ENCODE results near the gene LRCOL1.

LRCOL1 gene

DNA sequence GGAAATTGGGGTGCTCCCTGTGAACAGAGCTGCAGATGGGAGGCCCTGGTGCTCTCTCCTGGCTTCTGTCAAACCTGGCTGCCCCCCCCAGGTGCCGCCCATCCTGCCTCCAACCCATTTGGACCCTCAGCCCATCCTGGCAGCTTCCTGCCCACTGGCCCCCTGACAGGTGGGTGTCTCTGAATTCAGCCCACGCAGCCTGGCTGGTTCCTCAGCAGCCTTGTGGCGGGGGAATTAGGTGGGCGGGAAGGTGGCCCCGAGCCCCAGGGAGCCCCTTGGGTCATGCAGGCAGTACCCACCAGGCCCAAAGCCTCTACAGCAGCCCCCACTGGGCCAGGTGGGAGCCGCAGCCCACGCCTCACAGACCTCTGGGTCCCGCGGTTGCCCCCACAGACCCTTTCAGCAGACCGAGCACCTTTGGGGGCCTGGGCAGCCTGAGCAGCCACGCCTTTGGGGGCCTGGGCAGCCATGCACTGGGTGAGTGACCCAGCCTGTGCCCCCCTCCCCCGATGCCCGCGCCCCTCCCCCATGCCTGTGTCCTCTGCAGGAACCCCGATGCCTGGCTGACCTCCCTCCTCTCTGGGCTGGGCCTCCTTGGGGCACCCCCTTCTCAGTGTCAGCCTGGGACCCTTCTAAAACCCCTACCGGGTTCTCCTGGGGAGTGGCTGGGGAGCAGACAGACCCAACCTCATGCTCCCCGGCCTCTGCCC is 28.9 kb downstream of the LRCOL1 start:
- DNase-seq (ENCODE audit: low read depth): no peak

DNA sequence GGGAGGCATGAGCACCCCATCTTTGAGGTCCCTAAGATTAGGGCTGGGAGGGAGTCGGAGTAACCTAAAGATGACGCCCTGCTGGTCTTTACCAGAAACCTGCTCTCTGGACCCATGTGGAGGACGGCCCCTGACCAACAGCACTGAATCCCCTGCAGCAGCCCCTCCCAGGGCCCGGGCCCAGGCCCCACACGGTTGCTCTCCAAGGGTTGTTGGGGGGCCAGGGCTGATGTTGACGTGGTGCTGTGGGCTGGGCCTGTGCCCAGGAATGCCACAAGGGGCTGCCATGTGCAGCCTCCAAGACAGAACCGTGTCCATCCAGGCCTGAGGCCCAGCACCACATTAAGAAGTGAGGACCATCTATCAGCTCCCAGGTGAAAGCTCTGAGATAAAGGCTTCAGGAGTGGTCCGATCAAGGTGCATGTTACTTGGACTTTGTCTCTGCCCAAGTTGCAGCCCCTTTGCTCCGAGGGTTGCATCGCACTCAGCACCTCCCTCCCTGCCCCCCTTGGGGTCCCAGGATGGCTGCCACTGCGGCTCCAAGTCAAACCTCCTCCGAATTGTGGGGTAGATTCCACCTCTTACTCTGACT is 29.6 kb downstream of the LRCOL1 start:
- no peak for DNase-seq (ENCODE audit: low read depth)

DNA sequence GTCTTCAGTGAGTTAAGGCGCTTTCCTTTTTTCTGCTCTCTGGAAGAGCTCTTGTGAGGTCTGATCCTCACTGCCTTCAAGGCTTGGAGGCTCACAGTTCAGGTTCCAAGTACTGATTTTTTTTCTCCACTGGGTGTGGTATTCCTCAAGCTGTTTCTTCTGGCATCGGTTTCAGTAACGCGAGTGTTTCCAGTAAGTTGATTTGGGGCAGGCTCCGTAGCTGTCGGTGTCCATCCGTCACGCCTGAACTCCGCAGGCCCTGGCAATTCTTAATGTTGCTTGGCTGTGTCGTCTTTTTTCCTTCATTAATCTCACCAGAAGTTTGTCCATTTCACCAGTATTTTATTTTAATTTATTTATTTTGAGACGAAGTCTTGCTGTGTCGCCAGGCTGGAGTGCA is 30.6 kb downstream of the LRCOL1 start:
- DNase-seq (ENCODE audit: low read depth): no peak

DNA sequence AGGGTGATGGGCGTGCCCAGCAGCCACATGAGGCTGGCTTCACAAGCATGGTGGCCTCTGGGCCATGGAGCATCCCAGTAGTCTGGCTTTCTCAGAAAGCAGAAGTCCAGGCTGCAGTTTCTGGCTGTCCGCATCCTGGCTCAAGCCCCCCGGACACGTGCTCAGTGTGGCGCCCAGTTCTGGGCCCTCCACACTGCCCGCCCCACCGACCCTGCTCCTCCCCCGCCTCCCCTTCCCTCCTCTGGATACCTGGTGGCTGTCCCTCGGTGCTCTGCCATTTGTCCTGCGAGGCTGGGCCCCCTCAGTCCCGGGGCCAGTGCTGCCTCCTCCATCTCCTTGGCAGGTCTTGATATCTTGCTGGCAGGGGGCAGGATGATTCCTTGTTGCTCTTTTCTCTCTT is 31.6 kb downstream of the LRCOL1 start:
- no peak for DNase-seq (ENCODE audit: low read depth)

GRCh38 chr12:132578118-132578517 is 32.3 kb downstream of the LRCOL1 start:
- DNase-seq (ENCODE audit: low read depth): no peak

DNA sequence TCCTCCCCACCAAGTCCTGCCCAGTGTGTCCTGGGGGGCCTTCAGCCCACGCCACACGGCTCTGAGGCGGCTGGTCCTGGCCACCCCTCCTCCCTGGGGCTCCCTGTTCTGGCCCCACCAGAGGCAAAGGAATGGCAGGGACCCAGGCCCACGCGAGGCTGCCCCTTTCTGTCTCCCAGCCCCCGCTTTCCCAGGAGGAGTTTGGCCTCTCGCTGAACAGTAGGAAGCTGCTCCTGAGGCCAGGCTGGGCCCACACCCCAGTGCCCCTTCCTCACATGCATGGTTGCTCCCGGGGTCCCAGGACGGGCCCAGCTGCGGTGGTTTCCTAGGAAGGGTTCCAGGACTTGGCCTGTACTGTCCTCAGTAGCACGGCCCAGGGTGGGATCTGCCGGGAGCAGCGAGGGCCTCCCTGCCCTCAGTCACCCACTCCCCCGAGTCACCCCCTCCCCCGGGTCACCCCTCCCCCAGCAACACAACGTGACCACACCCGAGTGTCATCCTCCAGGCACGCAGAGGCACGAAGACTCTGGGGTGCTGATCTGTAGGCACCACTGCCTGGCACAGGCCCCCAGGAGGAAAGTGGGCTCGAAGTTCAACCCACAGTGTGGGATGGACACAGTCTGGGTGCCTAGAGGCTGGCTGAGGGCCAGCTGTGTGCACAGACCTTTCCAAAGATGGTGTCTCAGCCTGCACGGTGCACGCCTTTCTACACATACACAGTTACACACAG is 33.0 kb downstream of the LRCOL1 start:
- no peak for DNase-seq (ENCODE audit: low read depth)

GRCh38 chr12:132576701-132577100 is 33.7 kb downstream of the LRCOL1 start:
- no peak for DNase-seq (ENCODE audit: low read depth)

- DNase-seq (ENCODE audit: low read depth): no peak
Observed at GRCh38 chr12:132575661-132576060, 34.7 kb downstream of the LRCOL1 start.

DNA sequence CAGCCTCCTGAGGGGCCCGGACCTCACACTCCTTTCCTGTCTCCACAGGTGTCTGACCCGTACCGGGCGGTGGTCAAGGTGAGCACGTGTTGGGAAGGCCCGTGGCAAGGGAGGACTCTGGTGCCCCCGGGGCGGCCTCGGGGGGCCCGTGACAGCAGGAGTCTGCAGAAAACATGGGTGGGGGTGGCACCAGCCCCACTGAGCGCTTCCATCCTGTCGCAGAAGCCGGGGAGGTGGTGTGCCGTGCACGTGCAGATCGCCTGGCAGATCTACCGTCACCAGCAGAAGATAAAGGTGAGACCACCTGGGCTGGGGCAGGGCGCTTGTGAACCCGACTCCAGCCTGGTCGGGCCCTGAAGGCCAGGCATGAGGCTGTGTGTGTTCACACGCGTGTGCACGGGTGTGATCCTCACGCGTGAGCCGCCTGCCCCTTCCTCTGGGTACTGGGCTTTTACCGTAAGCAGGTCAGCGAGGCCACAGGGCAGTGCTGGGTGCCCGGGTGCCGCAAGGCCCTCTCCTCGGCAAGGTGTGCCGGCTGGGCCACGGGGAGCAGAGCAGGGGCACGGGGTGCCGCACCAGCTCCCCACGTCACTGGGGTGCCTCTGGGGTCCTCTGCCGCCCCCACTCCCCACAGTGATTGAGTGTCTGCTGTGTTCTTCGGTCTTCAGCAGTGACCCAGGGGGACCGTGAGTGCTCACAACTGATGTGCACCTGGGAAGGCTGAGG is 35.9 kb downstream of the LRCOL1 start:
- no peak for DNase-seq (ENCODE audit: low read depth)

GRCh38 chr12:132572801-132573760 is 37.3 kb downstream of the LRCOL1 start:
- no peak for DNase-seq (ENCODE audit: low read depth)

- DNase-seq (ENCODE audit: low read depth): no peak
Observed at GRCh38 chr12:132572106-132572505, 38.3 kb downstream of the LRCOL1 start.

DNA sequence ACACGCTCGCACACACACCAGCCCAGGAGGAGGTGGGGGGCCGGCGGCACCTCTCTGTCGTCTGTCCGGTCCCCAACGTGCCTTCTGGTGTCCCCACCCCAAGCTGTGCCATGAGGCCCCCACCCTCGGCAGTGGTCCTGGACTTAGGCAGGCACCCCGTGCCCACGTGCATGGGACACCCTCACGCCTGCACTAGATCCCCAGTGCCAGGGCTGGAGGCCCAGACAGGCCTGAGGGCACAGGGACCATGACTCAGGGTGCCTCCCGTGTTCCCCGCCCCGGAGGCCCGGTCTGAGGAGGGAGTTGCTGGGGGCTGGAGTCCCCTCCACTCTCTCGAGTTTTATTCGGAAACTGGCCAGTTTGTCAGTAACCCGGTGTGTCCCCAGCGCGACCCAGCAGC is 38.8 kb downstream of the LRCOL1 start:
- DNase-seq (ENCODE audit: low read depth): no peak

- no peak for DNase-seq (ENCODE audit: low read depth)
Observed at GRCh38 chr12:132571051-132571450, 39.3 kb downstream of the LRCOL1 start.

- no peak for DNase-seq (ENCODE audit: low read depth)
Observed at GRCh38 chr12:132570635-132571034, 39.7 kb downstream of the LRCOL1 start.

DNA sequence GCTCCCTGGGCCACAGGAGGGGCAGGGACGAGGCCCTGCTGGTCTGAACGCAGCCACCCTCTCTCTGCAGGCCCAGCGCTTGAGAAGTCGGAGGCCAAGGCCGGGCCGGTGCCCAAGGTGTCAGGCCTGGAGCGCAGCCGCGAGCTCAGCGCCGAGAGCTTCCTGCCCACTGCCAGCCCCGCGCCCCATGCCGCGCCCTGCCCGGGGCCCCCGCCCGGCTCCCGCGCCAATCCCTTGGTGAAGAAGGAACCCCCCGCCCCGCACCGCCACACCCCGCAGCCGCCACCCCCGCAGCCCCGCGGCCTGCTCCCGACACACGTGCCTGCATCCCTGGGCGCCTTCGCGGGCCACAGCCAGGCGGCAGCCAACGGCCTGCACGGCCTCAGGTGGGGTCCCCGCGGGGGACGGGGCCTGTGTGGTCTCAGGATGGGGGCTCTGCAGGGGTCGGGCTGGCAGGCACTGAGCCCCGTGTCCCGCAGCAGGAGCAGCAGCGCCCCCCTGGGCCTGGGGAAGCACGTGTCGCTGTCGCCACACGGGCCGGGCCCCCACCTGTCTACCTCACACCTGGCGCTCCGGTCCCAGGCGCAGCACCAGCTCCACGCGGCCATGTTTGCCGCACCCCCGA is 40.4 kb downstream of the LRCOL1 start:
- DNase-seq (ENCODE audit: low read depth): no peak

- DNase-seq (ENCODE audit: low read depth): no peak
Observed at GRCh38 chr12:132568826-132569480, 41.4 kb downstream of the LRCOL1 start.

DNA sequence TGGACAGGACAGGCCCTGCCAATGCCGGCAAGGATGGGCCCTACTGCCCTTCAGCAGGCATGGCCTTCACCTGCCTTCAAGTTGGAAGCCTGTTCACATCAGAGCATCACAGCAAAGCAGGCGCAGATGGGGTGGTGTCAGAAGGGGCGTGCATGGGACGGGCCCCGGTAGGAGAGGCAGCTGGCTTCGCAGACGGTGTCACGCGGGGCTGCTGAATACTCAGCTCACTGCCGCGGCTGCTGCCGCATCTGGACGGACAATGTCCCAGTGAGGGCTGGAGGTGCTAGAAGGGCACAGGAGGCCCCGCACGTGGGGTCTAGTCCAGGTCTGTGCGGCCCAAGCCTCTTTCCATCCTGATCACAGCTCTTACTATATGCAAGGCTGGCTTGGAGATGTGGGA is 42.1 kb downstream of the LRCOL1 start:
- DNase-seq (ENCODE audit: low read depth): no peak

DNA sequence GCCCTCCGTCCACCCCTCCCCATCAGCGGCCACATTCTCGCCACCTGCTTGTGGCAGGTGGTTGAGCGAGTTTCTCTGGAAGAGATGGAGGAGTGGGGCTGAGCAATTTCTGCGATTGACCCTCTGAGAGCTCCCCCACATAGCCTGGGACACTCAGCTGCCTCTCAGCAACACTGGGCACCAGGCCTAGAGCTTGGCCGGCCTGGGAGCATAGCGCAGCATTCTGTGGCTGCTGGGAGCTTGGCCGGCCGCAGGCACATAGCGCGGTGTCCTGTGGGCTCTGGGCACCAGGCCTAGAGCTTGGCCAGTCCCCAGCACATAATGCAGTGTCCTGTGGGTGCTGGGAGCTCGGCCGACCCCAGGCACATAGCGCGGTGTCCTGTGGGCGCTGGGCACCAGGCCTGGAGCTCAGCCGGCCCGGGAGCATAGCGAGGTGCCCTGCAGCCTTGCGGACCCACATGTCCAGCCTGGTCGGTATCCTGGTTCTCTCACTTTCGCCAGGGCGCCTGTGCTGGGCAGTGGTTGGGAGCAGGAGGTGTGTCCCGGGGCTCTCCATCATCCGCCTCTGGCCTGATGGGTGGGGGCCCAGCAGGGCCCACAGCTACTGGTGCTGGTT is 43.8 kb downstream of the LRCOL1 start:
- DNase-seq (ENCODE audit: low read depth): no peak

DNA sequence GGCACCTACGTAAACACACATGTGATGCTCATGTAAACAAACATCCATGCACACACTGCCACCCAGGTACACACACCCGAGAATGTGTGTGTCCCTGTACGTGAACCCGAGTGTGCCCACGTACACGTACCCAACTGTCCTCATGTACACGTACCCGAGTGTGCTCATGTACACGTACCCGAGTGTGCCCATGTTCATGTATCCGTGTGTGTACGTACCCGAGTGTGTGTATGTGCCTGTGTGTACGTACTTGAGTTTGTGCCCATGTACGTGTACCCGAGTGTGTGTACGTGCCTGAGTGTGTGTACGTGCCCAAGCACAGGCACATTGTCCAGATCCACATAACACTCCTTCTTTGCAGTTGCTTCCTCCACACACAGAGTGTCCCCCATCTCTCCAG is 45.0 kb downstream of the LRCOL1 start:
- DNase-seq (ENCODE audit: low read depth): no peak

DNA sequence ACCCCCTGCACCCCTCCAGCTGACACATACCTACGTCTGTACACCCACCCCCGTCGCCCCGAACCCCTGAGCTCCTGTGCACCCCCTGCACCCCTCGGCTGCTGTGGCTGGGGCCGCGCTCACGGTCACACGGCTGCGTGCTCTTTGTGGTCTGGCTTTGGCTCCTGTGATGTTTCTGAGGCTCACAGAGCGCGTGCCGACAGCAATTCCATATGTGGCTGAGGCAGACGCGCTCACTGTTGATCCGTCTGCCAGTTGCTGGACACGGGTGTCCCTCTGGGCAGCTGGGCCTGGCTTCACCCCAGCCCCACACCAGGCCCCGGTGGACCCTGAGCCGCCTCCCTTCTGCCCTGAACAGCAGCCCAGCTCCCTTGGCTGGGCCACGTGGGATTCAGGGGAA is 46.5 kb downstream of the LRCOL1 start:
- no peak for DNase-seq (ENCODE audit: low read depth)
